Endothelial cell (in vitro differentiated cells): ENCODE measurements around the gene GGA2. TPM values are rescaled to one million over a fixed set of nuclear protein-coding genes. Genes with fewer than 3 reads are reported as not detected.
"Not testable (repeated sequence)": the region's sequence is repeated elsewhere in the genome, so short reads cannot be mapped to it uniquely, and the experiment has no call there.

ENCODE experiments used
- DNase-seq: peaks from one replicate; pipeline ENCODE4 v3.0.0; 2021; ENCODE audit warnings: low spot score
- H3K27ac Mint-ChIP-seq: one replicate; pipeline ENCODE4 v1.8.0; 2021; ENCODE audit warnings: mixed read lengths, inconsistent platforms; ENCODE audit not compliant: unreplicated experiment
- H3K27me3 Mint-ChIP-seq: one replicate; pipeline ENCODE4 v1.8.0; 2021; ENCODE audit warnings: mild to moderate bottlenecking, moderate library complexity, mixed read lengths, inconsistent platforms; ENCODE audit not compliant: unreplicated experiment
- H3K36me3 Mint-ChIP-seq: one replicate; pipeline ENCODE4 v1.8.0; 2021; ENCODE audit warnings: mild to moderate bottlenecking, low read depth, mixed read lengths, inconsistent platforms; ENCODE audit not compliant: unreplicated experiment
- H3K4me1 Mint-ChIP-seq: one replicate; pipeline ENCODE4 v1.8.0; 2021; ENCODE audit warnings: mild to moderate bottlenecking, mixed read lengths, inconsistent platforms; ENCODE audit not compliant: unreplicated experiment
- H3K4me3 Mint-ChIP-seq: one replicate; pipeline ENCODE4 v1.8.0; 2021; ENCODE audit warnings: mild to moderate bottlenecking, mixed read lengths, inconsistent platforms; ENCODE audit not compliant: unreplicated experiment
- H3K9me3 Mint-ChIP-seq: one replicate; pipeline ENCODE4 v1.8.0; 2021; ENCODE audit warnings: mixed read lengths, inconsistent platforms; ENCODE audit not compliant: unreplicated experiment
- CTCF ChIP-seq: fragments of 200-600 bp; sonication (generic); IDR thresholded peaks from one replicate; pipeline ENCODE4 v1.5.0; 2021; ENCODE audit warnings: antibody characterized with exemption; ENCODE audit not compliant: unreplicated experiment
- total RNA-seq: library from RNA; stranded (reverse); fragmentation: NEBNext Ultra II Directional; extraction: Animal tissue kit (Norgen Biotek cat#: 25700); gene quantifications from one replicate; pipeline ENCODE4 v1.2.1, GENCODE V29; 2021; ENCODE audit not compliant: unreplicated experiment

Gene GGA2
- total RNA-seq, 1 donor from 2014 or later: 65.1 TPM

GRCh38 chr16:23512168-23512695, 1.9 kb upstream of the GGA2 start:
- Mint-ChIP-seq H3K9me3 (no peaks in the 10 kb centered on the region), H3K36me3 (peaks cover 12% of the 10 kb centered on the region), H3K27me3 (peaks cover 4% of the 10 kb centered on the region), H3K27ac (no peak overlapping the region), H3K4me1 (peaks cover 14% of the 10 kb centered on the region), H3K4me3 (no peak overlapping the region)
- TF ChIP-seq CTCF: no peak
- DNase-seq: no peak

GRCh38 chr16:23511731-23512130, 1.4 kb upstream of the GGA2 start:
- peaks cover 4% of the 10 kb centered on the region for H3K27me3 Mint-ChIP-seq
- no peak overlapping the region for H3K27ac Mint-ChIP-seq
- peaks cover 16% of the 10 kb centered on the region for H3K36me3 Mint-ChIP-seq
- H3K4me1 Mint-ChIP-seq: peaks cover 14% of the 10 kb centered on the region
- no peak for DNase-seq
- peak overlapping the region; percentile 54 for H3K4me3 Mint-ChIP-seq
- H3K9me3 Mint-ChIP-seq: no peaks in the 10 kb centered on the region
- no peak for TF ChIP-seq CTCF

GRCh38 chr16:23510915-23511270, 599 bp upstream of the GGA2 start:
- DNase-seq, H3K27me3 Mint-ChIP-seq, H3K9me3 Mint-ChIP-seq: not testable (repeated sequence)
- peak overlapping the region; percentile 82 for H3K4me3 Mint-ChIP-seq
- peaks cover 16% of the 10 kb centered on the region for H3K4me1 Mint-ChIP-seq
- H3K36me3 Mint-ChIP-seq: peaks cover 16% of the 10 kb centered on the region
- H3K27ac Mint-ChIP-seq: peak overlapping the region; percentile 52

- TF ChIP-seq CTCF: no peak
- peak; percentile 21 for DNase-seq
- Mint-ChIP-seq H3K4me3 (peak overlapping the region; percentile 90), H3K27ac (no peak overlapping the region), H3K27me3 (peaks cover 8% of the 10 kb centered on the region), H3K36me3 (peaks cover 16% of the 10 kb centered on the region), H3K4me1 (peaks cover 16% of the 10 kb centered on the region), H3K9me3 (no peaks in the 10 kb centered on the region)
Measured at GRCh38 chr16:23509782-23510163, 521 bp downstream of the GGA2 start.

GRCh38 chr16:23509441-23509754, 896 bp downstream of the GGA2 start:
- H3K27ac Mint-ChIP-seq: peak overlapping the region; percentile 21
- DNase-seq: no peak
- peak overlapping the region; percentile 90 for H3K4me3 Mint-ChIP-seq
- peaks cover 16% of the 10 kb centered on the region for H3K36me3 Mint-ChIP-seq
- no peaks in the 10 kb centered on the region for H3K9me3 Mint-ChIP-seq
- peaks cover 8% of the 10 kb centered on the region for H3K27me3 Mint-ChIP-seq
- no peak for TF ChIP-seq CTCF
- H3K4me1 Mint-ChIP-seq: peaks cover 19% of the 10 kb centered on the region
